MCF 10A (cell line): ENCODE results near the gene MAPKBP1. TPM values are rescaled to one million over a fixed set of nuclear protein-coding genes. Genes with fewer than 3 reads are reported as not detected.

ENCODE experiments used
- BruUV-seq: library from RNA; stranded (reverse); fragments of 400-500 nt; replicated peaks from 2 replicates; lab custom pipeline; 2021; lab: Mats Ljungman, UMichigan
- CTCF ChIA-PET: fragments of 300-600 bp; sonication (Branson Sonifier 250); formaldehyde crosslinking; extraction: SDS; loops from one replicate; lab custom pipeline; 2021; ENCODE audit warnings: antibody characterized with exemption, inconsistent platforms; lab: Yijun Ruan, JAX
- POLR2A ChIA-PET: fragments of 300-600, 350-650 bp; sonication (Branson Sonifier 250); formaldehyde crosslinking; extraction: SDS; loops from one replicate; lab custom pipeline; 2020; ENCODE audit warnings: antibody characterized with exemption, inconsistent platforms; lab: Yijun Ruan, JAX
- DNase-seq: peaks from one replicate; pipeline ENCODE4 v3.0.0-alpha.2; 2018; ENCODE audit not compliant: unreplicated experiment
- H3K27ac Mint-ChIP-seq: one replicate; pipeline ENCODE4 v1.8.0; 2022; ENCODE audit warnings: mild to moderate bottlenecking, low read depth, mixed read lengths; ENCODE audit not compliant: unreplicated experiment
- H3K27me3 Mint-ChIP-seq: one replicate; pipeline ENCODE4 v1.8.0; 2022; ENCODE audit warnings: mixed read lengths; ENCODE audit not compliant: insufficient read depth, unreplicated experiment
- H3K36me3 Mint-ChIP-seq: one replicate; pipeline ENCODE4 v1.8.0; 2022; ENCODE audit warnings: mild to moderate bottlenecking, moderate library complexity, mixed read lengths; ENCODE audit not compliant: insufficient read depth, unreplicated experiment
- H3K4me1 Mint-ChIP-seq: one replicate; pipeline ENCODE4 v1.8.0; 2022; ENCODE audit warnings: mixed read lengths; ENCODE audit not compliant: insufficient read depth, unreplicated experiment
- H3K4me3 Mint-ChIP-seq: one replicate; pipeline ENCODE4 v1.8.0; 2022; ENCODE audit warnings: mild to moderate bottlenecking, moderate library complexity, mixed read lengths; ENCODE audit not compliant: unreplicated experiment
- H3K9me3 Mint-ChIP-seq: one replicate; pipeline ENCODE4 v1.8.0; 2022; ENCODE audit warnings: mixed read lengths; ENCODE audit not compliant: unreplicated experiment
- CTCF ChIP-seq: fragments of 200-600 bp; IDR thresholded peaks from one replicate; pipeline ENCODE4 v1.8.0; 2022; ENCODE audit warnings: antibody characterized with exemption, mild to moderate bottlenecking; ENCODE audit not compliant: unreplicated experiment
- intact Hi-C: fragments of 100-400 bp; cut with micrococcal nuclease; formaldehyde crosslinking; loops from 2 replicates; pipeline ENCODE4 v1.14.1; 2022
- microRNA-seq: library from miRNA; unstranded; fragments of <30 nt; microRNA quantifications from one replicate; pipeline ENCODE4 v1.2.0, GENCODE V29; 2022
- total RNA-seq: library from RNA; stranded (reverse); gene quantifications from 2 replicates; pipeline ENCODE4 v1.2.3, GENCODE V29; 2022

MAPKBP1 gene
- total RNA-seq, 1 experiment from 2014 or later, result 35.0 TPM

GRCh38 chr15:41876689-41877088, 102.4 kb downstream of the MAPKBP1 start:
- no peak for TF ChIP-seq CTCF
- ChIA-PET POLR2A (no interaction called here), CTCF (interaction anchor here (0.7 to 1.0 kb wide), 2 partner anchors 12 to 28 kb away, joined by 3 read pairs; no protein-coding TSS in a partner anchor)
- intact Hi-C loops, result no loop called here
- Mint-ChIP-seq H3K9me3 (no peaks in the 10 kb centered on the region), H3K4me3 (no peak overlapping the region), H3K36me3 (no peaks in the 10 kb centered on the region), H3K4me1 (peaks cover 9% of the 10 kb centered on the region), H3K27ac (no peak overlapping the region), H3K27me3 (no peaks in the 10 kb centered on the region)
- DNase-seq, result no peak
- no TSS peak for BruUV-seq

Small RNA genes within 50 kb of the gene (microRNA-seq; reads per million reads assigned to microRNA genes)
- not detected for gene MIR4310

Other genes with a start within 250 kb of the MAPKBP1 start
- gene RPAP1, start 230.2 kb upstream of the MAPKBP1 start, total RNA-seq, result 37.5 and 45.1 TPM in 2 replicates
- 9.7 and 12.3 TPM in 2 replicates for gene TYRO3, start 215.3 kb upstream of the MAPKBP1 start, total RNA-seq
- gene MGA, start 114.1 kb upstream of the MAPKBP1 start, total RNA-seq, result 15.9 and 17.5 TPM in 2 replicates
- gene JMJD7, start 53.6 kb downstream of the MAPKBP1 start, total RNA-seq, result 9.2 and 13.3 TPM in 2 replicates
- gene PLA2G4B, start 64.4 kb downstream of the MAPKBP1 start, total RNA-seq, result 3.8 and 5.0 TPM in 2 replicates
- gene SPTBN5, start 119.6 kb downstream of the MAPKBP1 start, total RNA-seq, result 1.1 TPM in 2 replicates
- 24.2 and 27.1 TPM in 2 replicates for gene EHD4, start 198.1 kb downstream of the MAPKBP1 start, total RNA-seq
- 0.07 and 0.12 TPM in 2 replicates for gene PLA2G4E, start 246.6 kb downstream of the MAPKBP1 start, total RNA-seq